HG02588 (cell line): Measurements from ENCODE around the gene OR52B6.
A peak's percentile ranks its signal among the peaks of the same experiment; 100 is the strongest.
"Not testable (repeated sequence)": the region's sequence is repeated elsewhere in the genome, so short reads cannot be mapped to it uniquely, and the experiment has no call there.

Experiments
- ATAC-seq: cut with Tn5 transposase; IDR thresholded peaks from one replicate; pipeline ENCODE4 v1.9.1; 2021; ENCODE audit warnings: mild to moderate bottlenecking, moderate library complexity; ENCODE audit not compliant: unreplicated experiment

Gene OR52B6

GRCh38 chr11:5580577-5580976, at the start of gene OR52B6:
Gene OR52B6, plus strand, starts transcription at chr11:5580877. Its CDS starts 0 bp downstream, at chr11:5580877.
- ATAC-seq = no peak

GRCh38 chr11:5531053-5531831, 49.4 kb upstream of the OR52B6 start:
- no peak for ATAC-seq

- no peak for ATAC-seq
Measured at GRCh38 chr11:5534046-5534445, 46.6 kb upstream of the OR52B6 start.

GRCh38 chr11:5536482-5536881, 44.2 kb upstream of the OR52B6 start:
- no peak for ATAC-seq

- no peak for ATAC-seq
Measured at GRCh38 chr11:5541427-5541826, 39.2 kb upstream of the OR52B6 start.

GRCh38 chr11:5546457-5546856, 34.2 kb upstream of the OR52B6 start:
- ATAC-seq = no peak

- ATAC-seq = no peak
Measured at GRCh38 chr11:5547982-5548381, 32.7 kb upstream of the OR52B6 start.

GRCh38 chr11:5548440-5548839, 32.2 kb upstream of the OR52B6 start, which contains the start of gene OR52H1:
Gene OR52H1, minus strand, starts transcription at chr11:5548540. Its CDS starts 3,035 bp downstream, at chr11:5545505.
- ATAC-seq = no peak

- ATAC-seq = peak; percentile 72
Measured at GRCh38 chr11:5550440-5551095, 30.1 kb upstream of the OR52B6 start.

- ATAC-seq = no peak
Measured at GRCh38 chr11:5553343-5553742, 27.3 kb upstream of the OR52B6 start.

GRCh38 chr11:5556596-5557188, 24.0 kb upstream of the OR52B6 start:
- ATAC-seq = no peak

GRCh38 chr11:5557751-5558150, 22.9 kb upstream of the OR52B6 start:
- no peak for ATAC-seq

- ATAC-seq = no peak
Measured at GRCh38 chr11:5564259-5565019, 16.2 kb upstream of the OR52B6 start.

- no peak for ATAC-seq
Measured at GRCh38 chr11:5574654-5575053, 6.0 kb upstream of the OR52B6 start.

GRCh38 chr11:5575152-5575551, 5.5 kb upstream of the OR52B6 start:
- no peak for ATAC-seq

GRCh38 chr11:5577101-5577500, 3.6 kb upstream of the OR52B6 start:
- no peak for ATAC-seq

- ATAC-seq = no peak
Measured at GRCh38 chr11:5581014-5581413, 337 bp downstream of the OR52B6 start.

GRCh38 chr11:5584458-5584857, 3.8 kb downstream of the OR52B6 start:
- not testable (repeated sequence) for ATAC-seq

- not testable (repeated sequence) for ATAC-seq
Measured at GRCh38 chr11:5589906-5590305, 9.2 kb downstream of the OR52B6 start.

- ATAC-seq = no peak
Measured at GRCh38 chr11:5591613-5592012, 10.9 kb downstream of the OR52B6 start.

- no peak for ATAC-seq
Measured at GRCh38 chr11:5592615-5593014, 11.9 kb downstream of the OR52B6 start.
